Tongue (tissue), 2 donors: ENCODE results near the gene METTL6. TPM values are rescaled to one million over a fixed set of nuclear protein-coding genes. Genes with fewer than 3 reads are reported as not detected.
"Not testable (repeated sequence)": the region's sequence is repeated elsewhere in the genome, so short reads cannot be mapped to it uniquely, and the experiment has no call there.

ENCODE experiments used
- DNase-seq: peaks from one replicate; pipeline ENCODE4 v3.0.0-alpha.2; 2015
- total RNA-seq: library from RNA; depleted of rRNA; stranded (reverse); fragments of >200 nt; gene quantifications from one replicate; pipeline ENCODE4 v1.2.3, GENCODE V29; 2014

The METTL6 gene
- total RNA-seq, 1 donor from 2014 or later: 25.2 TPM

DNA sequence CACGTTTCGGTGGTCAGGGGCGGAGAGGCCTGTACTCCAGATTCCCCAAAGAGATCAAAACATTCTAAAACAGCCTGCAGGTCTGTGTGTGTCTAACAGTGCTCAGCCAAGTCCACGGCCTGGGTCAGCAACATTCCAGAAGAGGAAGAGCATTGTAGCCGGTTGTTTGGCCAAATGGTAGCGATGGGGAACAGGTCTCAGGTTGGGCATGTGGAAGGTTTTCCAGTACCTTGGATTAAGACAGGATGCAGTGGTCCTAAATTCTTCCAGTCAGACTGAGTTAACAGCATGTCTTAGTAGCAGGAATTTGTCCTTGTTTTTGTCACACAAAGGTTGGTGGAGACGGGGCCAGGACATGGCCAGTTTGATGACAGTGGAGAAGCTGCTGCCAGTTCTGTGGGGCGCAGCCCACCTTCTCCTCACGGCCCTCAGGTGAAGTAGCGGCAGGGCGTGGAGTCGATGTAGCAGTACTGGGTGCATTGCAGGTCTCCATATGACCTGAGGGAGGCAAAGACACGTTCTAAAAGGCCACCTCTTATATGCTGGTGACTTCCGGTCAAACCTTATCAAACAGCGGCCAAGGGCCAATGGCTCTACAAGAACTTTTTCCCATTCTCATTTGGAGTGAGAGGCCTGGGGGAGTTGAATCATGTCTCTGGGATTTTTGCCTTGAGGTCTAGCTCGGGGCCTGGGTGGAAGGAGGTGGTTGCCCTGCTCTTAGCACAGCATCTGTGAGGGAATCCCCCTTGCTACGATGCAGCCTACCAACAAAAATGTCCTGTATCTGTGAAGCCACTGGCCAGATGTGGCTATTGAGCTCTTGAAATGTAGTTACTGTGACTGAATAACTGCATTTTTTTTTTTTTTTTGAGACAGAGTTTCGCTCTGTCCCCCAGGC lies 24.1 kb upstream of the METTL6 start:
- no peak for DNase-seq

DNA sequence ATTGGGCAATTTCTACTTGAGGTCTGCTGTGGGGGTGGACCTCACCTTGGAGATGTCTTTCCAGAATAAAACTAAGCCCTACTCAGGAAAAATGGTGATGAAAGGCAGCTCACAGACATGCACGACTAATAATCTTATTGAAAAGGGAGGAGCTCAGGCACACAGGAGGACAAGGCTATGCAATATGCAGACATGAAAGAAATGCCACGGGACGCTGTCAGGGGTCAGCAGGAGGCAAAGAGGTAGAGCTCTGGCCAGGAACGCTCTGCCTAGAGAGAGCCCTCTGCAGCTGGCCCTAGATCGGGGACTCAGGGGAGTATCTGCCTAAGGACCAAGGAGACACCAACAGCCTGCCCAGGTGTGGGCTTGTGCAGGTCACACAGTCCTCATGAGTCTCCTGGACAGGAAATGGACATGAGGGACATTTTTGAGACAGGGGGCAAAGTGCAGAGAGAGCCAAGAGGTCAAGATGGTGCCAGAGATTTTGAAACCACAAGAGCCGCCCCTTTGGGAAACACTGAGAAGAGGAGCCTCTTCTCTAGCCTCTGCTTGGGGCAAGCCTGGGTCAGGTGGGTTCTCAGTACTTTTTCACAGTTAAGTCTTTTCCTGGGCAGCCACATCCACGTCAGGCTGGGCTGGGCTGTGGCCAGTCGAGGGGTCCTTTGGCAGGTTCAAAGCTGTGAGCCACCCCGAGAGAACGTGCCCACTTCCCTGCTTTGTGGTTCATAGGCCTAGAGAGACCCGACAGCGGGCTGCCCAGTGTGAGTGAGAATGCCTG lies 23.3 kb upstream of the METTL6 start:
- DNase-seq: no peak

DNA sequence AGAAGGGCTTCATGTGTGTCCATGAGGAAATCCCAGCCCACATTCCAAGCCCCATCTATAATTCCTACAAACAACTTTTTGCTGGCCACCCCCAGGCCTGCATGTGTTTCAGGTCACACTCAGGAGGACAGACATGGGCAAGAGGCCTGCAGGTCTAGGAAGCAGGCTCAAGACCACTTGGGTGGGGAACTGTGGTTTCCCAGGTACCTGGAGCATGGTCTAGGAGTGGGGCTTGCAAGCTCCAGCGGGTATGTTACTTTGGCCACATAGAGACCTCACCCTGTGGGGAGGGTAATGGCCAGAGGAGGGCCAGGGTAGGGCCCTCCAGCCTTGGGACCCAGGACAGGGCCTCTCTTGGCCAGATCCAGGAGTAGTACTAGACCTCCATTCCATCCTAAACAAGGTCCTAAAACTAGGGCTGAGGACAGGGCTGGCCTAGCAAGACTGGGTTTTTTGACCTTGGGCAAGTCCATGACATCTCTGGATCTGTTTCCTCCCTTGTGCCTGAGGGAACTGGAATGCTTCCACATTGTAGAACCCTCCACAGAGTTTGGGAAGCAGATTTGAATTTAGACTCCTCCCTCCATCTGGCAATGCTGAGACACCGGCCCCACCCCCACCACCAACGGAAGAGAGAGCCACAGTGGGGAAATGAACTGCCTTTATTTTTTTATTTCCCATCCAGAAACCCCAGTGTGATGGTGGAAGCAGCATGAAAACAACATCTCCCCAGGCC lies 22.3 kb upstream of the METTL6 start:
- DNase-seq: no peak

DNA sequence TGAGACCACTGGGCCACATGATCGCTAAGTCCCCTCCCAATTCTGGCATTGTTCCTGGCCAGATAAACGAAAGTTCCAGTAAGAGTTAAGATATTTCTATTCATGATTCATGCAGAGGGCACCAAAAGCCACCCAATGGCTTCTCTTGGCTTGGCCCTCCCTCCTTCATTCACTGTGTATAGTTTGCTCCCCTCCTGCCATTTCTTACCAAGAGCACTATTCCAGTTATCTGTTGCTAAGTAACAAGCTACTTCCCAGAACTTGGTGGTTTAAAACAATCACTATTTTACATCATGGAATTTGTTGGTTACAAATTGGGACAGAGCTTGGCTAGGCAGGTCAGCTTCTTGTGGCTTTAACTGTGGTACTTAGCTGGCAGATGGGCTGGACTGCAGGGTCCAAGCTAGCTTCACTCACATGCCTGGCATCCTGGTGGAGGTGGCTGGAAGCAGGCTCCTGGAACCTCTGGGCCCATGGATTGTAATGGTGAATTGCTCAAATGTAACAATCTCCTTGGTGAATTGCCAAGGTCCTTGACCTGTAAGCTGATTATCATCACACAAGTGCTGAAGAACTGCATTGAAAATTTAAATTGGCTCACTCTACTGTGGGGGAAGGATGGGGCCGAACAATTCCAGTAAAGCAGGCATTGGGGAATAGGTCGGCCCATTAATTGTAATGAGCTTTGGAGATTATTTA lies 16.6 kb upstream of the METTL6 start:
- no peak for DNase-seq

DNA sequence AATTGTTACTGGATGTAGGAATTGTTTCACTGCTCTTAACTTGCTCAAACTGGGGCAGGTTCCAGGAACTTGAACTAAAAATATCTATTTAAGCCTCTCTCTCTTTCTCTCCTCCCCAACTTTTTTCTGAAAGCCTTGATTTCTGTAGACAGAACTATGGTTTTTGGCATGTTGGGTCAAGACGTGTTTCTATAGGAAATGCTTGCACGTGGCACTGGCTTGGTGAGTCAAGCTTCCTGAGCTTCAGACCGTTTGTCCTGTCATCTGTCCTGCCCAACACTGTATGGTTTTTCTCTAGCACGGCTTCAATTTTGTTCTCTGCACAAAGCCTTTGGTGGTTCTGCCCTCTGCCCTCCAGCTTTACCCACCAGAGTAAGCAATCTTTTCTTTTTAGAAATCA lies 13.5 kb upstream of the METTL6 start:
- no peak for DNase-seq

DNA sequence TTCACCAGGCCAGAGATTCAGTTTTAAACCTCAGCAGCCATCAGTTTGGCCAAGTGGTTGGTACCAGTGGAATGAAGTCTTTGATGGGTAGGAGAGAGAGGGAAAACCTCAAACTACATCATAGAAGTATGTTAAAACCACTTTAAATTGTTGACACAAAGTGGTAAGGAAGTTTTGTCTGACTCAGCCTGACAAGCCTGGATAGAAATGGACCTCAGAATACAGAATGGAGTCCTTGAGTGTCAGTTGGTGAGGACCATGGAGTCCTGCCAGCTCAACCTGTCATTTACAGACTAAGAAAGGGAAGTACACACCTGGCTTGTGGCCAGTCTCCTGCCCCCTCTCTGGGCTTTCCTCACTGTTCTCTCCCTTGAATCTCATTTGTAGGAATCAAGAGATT lies 12.1 kb upstream of the METTL6 start:
- DNase-seq: no peak

DNA sequence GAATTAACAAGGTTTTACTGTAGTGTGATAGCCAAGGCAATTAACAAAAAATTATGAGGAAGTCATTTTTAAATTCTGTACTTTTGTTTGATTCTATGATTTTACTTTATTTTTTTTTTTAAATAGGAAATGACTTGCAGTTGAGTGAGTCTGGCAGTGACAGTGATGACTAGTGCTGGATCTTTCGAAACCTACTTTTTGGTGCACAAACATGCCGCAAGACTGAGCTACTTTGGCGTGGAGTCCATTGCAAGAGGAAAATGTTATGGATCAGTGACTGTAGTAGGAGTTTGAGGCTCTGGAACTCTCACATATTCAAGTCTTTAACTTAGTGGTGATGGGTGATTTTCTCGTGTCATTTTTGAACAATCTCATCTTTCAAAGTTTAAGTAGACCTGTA lies 11.6 kb upstream of the METTL6 start:
- DNase-seq: no peak

DNA sequence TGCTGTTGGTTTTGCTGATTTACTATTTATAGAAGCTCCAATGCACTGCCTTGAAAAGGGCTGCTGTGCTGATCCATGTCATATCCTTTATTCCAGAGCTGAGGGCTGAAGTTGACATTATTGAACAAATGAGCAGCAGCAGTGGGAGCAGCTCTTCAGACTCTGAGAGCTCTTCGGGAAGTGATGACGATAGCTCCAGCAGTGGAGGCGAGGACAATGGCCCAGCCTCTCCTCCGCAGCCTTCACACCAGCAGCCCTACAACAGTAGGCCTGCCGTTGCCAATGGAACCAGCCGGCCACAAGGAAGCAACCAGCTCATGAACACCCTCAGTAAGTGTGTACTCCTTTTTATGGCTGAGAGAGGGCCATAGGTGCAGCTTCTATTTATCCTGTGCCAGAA lies 8.9 kb upstream of the METTL6 start:
- no peak for DNase-seq

DNA sequence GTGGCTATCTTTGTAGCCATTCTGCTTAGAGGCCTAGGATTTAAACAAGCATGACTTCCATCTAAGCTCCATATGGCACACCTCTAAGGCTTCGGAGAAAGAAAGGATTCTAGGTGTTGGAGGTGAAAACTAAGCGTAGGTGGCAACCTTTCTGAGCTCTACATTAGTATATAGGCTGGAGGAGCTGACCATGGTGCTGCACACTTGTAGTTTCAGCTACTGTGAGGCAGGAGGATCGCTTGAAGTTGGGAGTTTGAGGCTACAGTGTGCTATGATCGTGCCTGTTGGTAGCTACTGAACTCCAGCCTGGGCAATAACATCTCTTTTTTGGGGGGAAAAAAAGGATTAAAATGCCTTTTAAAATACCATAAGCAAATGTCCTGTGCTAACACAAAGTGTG lies 7.4 kb upstream of the METTL6 start:
- no peak for DNase-seq

DNA sequence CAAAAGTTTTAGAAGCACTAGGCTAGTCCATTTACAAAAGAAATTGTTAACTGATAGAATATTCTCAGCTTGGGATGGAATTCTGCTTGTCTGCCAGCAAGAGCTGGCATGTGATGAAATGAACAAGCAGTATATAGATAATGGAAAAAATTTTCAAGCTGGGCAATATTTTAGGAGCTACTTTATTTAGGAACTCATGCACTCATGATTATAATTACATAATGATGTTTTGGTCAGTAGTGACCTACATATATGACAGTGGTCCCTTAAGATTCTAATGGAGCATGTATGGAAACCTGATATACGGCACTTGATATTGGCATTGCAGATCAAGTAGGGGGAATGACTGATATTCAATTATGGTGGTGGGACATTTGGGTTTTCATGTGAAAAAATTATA lies 6.2 kb upstream of the METTL6 start:
- DNase-seq: no peak

DNA sequence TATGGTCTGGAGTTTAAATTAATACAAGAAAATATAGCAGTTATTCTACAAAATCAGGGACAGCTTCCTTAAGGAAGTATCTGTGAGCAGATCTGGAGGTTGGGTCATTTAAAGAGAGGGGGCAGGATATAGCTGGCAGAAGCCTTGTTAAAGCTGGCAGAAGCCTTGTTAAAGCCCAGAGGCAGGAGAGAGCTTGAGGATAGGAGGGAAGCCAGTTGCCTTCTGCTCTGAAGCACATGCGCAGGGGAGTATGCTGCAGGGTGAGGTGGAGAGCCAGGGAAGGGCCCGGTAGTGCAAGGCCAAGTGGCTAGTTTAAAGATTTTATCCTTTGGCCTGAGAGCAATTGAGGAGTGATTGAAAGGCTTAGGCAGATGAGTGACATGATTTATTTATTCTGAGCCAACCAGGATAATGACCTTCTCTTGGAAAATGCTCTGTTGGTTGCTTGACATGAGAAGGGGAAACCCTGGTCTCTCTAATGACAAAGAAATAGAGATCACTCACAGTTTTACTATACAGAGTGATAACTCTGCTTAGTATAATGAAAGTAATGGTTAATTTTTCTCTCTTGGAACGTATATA lies 4.0 kb upstream of the METTL6 start:
- DNase-seq: no peak

DNA sequence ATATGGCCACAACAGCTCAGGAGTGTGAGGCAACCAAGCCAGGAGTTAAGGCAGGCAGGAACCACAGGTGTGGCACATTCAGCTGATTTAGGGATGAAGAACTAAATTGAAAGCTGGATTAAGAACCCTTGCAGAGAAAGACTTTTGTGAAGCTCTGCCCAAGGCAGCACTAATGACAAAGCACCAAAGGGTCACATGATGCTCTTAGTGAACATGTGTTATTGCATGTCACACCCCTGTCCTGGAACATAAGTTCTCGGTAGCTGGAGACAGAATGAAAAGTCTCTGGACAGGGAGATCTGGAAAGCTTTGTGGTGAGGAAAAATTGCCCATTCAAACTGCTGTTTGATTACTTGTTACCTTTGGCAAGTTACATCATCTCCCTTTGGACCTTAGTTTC lies 3.3 kb upstream of the METTL6 start:
- no peak for DNase-seq

DNA sequence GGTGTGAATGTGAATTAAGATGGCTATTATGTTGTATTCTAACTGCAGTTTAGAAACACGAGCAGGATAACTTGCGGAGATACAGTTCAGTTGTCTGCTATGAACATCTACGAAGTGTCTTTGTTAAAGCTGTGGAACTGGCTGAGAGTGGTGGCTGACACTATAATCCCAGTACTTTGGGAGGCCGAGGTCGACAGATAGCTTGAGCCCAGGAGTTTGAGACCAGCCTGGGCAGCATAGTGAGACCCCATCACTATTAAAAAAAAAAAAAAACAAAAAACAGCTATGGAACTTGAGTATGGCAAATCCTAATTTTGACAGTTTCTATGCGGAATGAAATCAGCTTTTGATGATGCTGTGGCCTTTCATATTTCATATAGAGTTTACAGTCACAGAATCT lies 1.7 kb upstream of the METTL6 start:
- no peak for DNase-seq

DNA sequence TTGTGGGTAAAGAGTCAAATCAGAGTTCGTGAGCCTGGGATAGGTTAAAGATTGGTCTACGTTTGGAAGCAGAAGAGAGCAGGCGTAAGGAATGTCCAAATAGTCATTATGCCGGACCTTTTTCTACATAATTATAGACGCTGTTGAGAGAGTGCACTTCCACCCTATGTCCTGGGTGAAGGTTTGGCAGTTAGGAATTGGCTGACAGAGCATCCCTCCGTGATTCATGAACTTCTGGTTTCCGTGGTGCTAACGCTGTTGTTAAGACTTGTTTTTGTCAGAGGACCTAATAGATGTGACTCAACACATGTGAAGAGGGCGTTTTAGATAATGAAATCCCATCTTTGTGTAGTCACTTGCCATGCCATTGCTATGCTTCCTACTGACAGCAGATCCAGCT lies 1.2 kb upstream of the METTL6 start:
- no peak for DNase-seq

DNA sequence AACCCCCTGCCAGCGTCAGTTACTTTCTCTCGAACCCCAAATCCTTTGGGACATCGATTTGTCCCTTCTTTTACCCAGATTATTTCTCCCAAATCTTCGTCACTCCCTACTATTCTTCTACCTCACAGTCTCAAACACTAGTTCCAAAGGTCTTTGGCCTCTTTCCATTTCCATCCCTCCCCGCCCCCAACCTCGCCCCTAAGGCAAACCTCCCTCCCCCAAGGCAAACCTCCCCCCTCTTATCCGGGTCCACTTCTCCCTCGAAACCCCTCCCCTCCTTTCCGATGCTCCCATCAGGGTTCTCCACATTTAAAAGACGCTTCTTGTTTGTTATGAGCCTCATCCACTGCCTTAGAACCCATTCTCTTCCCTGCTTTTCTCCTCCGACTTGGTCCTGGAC lies 637 bp upstream of the METTL6 start:
- DNase-seq: no peak

DNA sequence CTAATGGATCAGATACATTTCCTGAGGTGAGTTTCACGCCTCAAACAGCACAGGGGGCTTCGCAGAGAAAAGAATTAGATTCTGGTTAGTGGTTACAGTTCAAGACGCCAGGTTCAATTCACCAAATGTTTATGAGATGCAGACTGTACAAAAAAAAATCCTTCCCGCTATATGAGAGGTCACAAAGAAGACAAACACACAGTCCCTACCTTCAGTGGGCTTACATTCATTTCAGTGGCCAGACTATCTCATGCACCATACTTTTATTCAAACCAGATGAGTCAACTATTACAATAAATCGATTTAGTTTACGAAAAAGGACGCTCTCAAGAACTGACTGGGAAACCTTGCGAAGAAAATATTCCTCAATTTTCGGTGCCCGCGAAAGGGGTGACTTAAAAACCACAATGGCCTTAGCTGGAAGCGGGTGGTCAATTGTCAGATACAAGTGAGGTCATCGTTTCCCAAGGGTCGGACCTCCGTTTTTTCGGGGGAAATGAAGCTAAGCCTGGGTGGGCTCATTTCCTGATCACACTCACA lies 695 bp downstream of the METTL6 start:
- DNase-seq: no peak

DNA sequence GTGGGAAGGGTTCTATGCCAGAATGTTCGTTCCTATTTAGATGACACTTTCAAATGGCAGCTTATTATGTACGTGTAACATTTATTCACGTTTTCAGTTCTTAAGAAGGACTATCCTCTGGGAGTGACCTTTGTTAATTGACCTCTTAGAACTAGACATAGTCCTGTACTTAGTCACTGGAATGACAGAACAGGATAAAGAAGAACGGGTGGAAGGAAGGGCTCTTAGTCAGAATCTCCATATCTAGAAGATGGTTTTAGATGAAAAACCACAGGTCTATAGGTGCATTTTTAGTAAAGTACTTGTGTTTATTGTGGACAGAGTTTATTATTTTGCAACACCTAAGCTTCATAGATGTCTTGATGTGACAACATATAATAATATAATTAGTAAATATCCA lies 6.5 kb downstream of the METTL6 start:
- DNase-seq: no peak

DNA sequence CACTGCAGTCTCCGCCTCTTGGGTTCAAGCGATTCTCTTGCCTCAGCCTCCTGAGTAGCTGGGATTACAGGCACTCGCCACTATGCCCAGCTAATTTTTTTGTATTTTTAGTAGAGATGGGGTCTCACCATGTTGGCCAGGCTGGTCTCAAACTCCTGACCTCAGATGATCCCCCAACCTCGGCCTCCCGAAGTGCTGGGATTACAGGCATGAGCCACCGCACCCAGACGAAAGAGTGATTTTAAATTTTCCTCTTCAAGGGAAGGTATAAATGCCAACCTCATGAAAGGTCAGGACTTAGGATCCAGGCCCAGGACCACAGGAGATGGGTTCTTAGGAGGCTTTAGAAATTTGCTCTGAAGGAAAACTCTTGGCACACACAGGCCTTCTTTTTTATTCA lies 16.4 kb downstream of the METTL6 start:
- not testable (repeated sequence) for DNase-seq

DNA sequence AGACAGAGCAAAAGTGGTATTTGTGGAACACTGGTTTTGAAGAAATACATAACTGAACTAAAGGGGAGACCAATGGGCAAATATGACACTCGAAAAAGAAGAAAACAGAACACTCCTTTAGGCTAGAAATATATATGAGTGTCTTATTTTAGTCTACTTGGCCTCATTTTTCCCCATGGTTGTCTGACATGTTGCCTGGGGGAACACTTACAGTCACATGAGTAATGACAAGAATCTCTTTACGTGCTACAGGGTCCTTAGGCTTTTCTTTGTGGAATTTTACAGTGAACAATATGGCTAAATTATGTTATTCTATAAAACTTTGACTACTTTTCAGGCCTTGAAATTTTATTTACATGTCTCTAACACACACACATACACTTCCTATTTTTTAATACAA lies 17.6 kb downstream of the METTL6 start:
- DNase-seq: no peak

DNA sequence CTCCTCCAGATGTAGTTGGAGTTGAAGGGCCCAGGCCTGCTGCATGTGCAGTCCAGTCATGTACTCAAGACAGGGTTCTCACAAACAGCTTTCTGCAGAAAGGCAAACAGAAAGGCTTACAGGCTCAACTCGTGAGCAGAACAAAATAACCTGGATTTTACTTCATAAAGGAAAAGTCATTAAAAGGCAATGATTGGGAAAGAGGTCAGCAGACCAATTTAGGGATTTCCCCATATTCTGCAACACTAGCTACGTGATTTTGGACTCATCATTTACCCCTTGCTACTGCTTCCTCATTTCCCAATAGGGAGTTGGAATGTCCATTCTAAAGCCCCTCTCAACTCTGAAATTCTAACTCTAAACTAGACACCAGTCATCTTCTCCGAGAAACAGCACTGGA lies 18.1 kb downstream of the METTL6 start:
- DNase-seq: no peak

DNA sequence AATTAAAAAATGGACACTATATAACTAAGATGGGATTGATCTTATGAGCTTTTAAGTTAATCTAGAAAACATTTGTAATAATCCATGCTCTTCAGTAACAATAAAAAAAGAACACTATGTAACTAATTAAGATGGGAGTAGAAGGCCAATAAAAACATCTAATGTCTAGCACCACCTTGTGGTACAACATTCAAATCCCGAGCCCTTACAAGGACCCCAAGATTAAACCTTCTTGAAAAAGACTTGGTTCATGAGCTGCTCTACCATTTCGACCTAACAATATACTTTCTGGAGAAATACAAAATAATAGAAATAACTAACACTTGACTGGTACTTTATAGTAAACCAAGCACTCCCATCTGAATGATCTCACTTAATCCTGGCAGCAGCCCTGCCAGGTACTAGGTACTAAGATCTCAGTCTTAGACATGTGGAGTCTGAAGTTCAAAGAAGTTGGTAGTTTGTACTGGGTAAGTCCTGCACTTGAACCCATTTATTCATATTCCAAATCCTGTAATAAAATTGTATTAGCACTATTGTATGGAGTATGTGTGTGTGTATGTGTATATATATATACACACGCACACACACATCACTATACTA lies 21.8 kb downstream of the METTL6 start:
- peak; percentile 66 for DNase-seq
